VCaP (cell line): Measurements from ENCODE around the gene ACER1.

Source experiments
- H3K27ac ChIP-seq: fragments of 450-650 bp; 2 replicates; pipeline ENCODE4 v1.5.1; 2017
- TF ChIP-seq, protein P1 (sequence below): fragments of 450-650 bp; conservative IDR thresholded peaks from 2 replicates; pipeline ENCODE4 v1.5.1; 2017; ENCODE audit warnings: mild to moderate bottlenecking, moderate library complexity

Gene ACER1

GRCh38 chr19:6260912-6261650, 72.3 kb downstream of the ACER1 start:
- TF ChIP-seq, protein P1, sequence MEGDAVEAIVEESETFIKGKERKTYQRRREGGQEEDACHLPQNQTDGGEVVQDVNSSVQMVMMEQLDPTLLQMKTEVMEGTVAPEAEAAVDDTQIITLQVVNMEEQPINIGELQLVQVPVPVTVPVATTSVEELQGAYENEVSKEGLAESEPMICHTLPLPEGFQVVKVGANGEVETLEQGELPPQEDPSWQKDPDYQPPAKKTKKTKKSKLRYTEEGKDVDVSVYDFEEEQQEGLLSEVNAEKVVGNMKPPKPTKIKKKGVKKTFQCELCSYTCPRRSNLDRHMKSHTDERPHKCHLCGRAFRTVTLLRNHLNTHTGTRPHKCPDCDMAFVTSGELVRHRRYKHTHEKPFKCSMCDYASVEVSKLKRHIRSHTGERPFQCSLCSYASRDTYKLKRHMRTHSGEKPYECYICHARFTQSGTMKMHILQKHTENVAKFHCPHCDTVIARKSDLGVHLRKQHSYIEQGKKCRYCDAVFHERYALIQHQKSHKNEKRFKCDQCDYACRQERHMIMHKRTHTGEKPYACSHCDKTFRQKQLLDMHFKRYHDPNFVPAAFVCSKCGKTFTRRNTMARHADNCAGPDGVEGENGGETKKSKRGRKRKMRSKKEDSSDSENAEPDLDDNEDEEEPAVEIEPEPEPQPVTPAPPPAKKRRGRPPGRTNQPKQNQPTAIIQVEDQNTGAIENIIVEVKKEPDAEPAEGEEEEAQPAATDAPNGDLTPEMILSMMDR = peak; percentile 50; the same call in 1 of the 2 replicates
- H3K27ac ChIP-seq = peak overlapping the region; percentile 76

GRCh38 chr19:6260376-6260775, 73.0 kb downstream of the ACER1 start:
- TF ChIP-seq, protein P1 = no peak
- peak overlapping the region; percentile 76 for H3K27ac ChIP-seq

GRCh38 chr19:6259312-6259861, 74.0 kb downstream of the ACER1 start:
- TF ChIP-seq, protein P1 = no peak
- H3K27ac ChIP-seq = peak overlapping the region; percentile 76

DNA sequence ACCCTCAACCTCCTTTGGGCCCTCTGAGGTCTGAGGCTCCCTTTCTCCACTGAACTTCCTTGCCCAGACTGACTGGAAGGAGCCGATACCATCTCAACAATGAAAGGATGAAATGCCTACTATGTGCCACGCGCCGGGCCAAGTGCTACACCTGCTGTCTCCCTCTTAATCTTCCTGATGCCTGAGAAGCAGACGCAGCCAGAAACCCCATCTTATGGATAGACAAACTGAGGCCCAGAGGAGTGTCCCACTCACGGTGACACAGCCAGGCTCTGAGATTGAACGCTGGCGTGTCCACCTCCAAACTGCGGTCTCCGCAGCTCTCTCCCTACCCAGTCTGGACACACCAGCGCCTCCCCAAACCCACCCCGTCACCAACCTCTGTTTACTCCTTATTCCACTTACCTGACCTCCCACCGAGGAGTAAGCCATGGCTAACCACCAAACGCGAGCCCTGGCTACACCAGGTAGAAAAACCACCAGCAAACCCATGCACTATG, 74.5 kb downstream of the ACER1 start:
- H3K27ac ChIP-seq = peak overlapping the region; percentile 76
- TF ChIP-seq, protein P1 = no peak
